Measurements from ENCODE around the gene NKD1.

The NKD1 gene

DNA sequence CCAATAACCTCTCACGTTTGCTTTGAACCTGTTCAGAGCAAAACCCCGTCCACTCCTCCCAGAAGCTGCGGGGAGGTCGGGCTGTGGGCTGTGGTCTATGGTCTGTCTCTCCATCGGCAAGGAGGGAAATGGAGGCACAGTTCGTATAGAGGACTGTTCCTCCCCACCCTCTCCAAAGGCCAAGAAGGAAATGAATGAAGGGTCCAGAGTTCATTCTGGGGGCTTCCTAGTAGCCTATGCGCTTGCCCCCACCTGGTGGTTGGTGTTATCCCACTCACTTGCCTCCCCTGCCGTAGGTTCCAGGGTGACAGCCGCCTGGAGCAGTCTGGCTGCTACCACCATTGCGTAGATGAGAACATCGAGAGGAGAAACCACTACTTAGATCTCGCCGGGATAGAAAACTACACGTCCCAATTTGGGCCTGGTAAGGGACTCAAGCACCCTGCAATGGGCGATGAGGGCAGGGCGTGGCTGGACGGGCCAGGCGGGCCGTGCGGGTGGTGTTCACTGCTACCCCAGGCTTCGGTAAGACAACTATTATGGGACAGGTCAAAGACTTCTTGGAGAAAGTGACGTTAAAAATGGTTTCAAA, 83.9 kb downstream of the NKD1 start:
- H3K23ac ChIP-seq (ENCODE audit: low read depth, low read length, poor library complexity), result no peak overlapping the region
- H3K36me3 ChIP-seq (replicated peaks in 1 of 2; ENCODE audit: control insufficient read depth in 2 of 2, insufficient read depth in 2 of 2, low read length in 2 of 2), result peaks cover 0 to 17% of the 10 kb centered on the region in 2 donors
- no peak overlapping the region for H2BK12ac ChIP-seq (ENCODE audit: low read length)
- H2AFZ ChIP-seq (ENCODE audit: low read length), result no peak overlapping the region
- DNase-seq (ENCODE audit: low spot score), result no peak
- no peak overlapping the region for H3K27ac ChIP-seq (replicated peaks; ENCODE audit: low read length)
- no CpG with 5 or more reads among the region's 22 CpGs for WGBS, 2 donors (ENCODE audit: extremely low coverage in 2 of 2, insufficient read length in 2 of 2, insufficient replicate concordance in 1 of 2)
- no peaks in the 10 kb centered on the region for H3K27me3 ChIP-seq (ENCODE audit: control insufficient read depth in 3 of 3, insufficient read depth in 3 of 3, low read depth in 1 of 3, low read length in 3 of 3)
- no peak overlapping the region for H3K4me3 ChIP-seq (ENCODE audit: low read length in 2 of 2)
- H3K4me2 ChIP-seq (ENCODE audit: insufficient read depth, low read length, poor library complexity, severe bottlenecking), result no peak overlapping the region
- H3K18ac ChIP-seq (ENCODE audit: low read length), result no peak overlapping the region
- H3K14ac ChIP-seq (ENCODE audit: low read length), result no peak overlapping the region
- no peak overlapping the region for H4K91ac ChIP-seq (ENCODE audit: low read depth, low read length, poor library complexity)
- H3K9ac ChIP-seq (ENCODE audit: low read depth, low read length, poor library complexity), result no peak overlapping the region
- H3K79me1 ChIP-seq (ENCODE audit: low read depth, low read length), result no peaks in the 10 kb centered on the region
- no peak overlapping the region for H4K8ac ChIP-seq (ENCODE audit: low read depth, low read length)
- no peak overlapping the region for H2BK15ac ChIP-seq (ENCODE audit: low read length)
- no peaks in the 10 kb centered on the region for H3K4me1 ChIP-seq (ENCODE audit: control insufficient read depth in 2 of 2, insufficient read depth in 1 of 2, low read depth in 1 of 2, low read length in 2 of 2)
- no peak overlapping the region for H2AK5ac ChIP-seq (ENCODE audit: low read depth, low read length)
- H2BK120ac ChIP-seq (ENCODE audit: low read depth, low read length), result no peak overlapping the region
- no peak overlapping the region for H3K4ac ChIP-seq (ENCODE audit: low read length)
- H2BK5ac ChIP-seq (ENCODE audit: low read length), result no peak overlapping the region
- H3K9me3 ChIP-seq (replicated peaks in 1 of 2; ENCODE audit: control insufficient read depth in 2 of 2, insufficient read depth in 1 of 2, low read depth in 1 of 2, low read length in 2 of 2), result no peaks in the 10 kb centered on the region

DNA sequence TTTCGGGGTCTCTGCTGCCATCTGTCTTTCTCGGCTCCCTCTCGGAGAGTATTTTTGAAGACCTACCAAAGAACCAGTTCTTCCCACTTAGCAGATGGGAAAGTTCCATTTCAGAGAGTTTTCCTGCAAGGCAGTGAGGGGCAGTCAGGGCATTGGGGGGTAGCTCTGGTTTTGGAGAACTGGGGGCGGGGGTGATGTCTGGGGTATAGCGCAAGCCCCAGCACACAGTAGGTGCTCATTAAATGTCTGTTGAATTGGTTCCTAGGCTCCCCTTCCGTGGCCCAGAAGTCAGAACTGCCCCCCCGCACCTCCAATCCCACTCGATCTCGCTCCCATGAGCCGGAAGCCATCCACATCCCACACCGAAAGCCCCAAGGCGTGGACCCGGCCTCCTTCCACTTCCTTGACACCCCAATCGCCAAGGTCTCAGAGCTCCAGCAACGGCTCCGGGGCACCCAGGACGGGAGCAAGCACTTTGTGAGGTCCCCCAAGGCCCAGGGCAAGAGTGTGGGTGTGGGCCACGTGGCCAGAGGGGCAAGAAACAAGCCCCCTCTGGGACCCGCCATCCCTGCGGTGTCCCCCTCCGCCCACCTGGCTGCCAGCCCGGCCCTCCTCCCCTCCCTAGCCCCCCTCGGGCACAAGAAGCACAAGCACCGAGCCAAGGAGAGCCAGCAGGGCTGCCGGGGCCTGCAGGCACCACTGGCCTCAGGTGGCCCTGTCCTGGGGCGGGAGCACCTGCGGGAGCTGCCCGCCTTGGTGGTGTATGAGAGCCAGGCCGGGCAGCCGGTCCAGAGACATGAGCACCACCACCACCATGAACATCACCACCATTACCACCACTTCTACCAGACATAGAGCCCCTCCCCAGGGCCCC, 85.0 kb downstream of the NKD1 start:
- no peak overlapping the region for H2AK5ac ChIP-seq (ENCODE audit: low read depth, low read length)
- no peak overlapping the region for H2BK5ac ChIP-seq (ENCODE audit: low read length)

DNA sequence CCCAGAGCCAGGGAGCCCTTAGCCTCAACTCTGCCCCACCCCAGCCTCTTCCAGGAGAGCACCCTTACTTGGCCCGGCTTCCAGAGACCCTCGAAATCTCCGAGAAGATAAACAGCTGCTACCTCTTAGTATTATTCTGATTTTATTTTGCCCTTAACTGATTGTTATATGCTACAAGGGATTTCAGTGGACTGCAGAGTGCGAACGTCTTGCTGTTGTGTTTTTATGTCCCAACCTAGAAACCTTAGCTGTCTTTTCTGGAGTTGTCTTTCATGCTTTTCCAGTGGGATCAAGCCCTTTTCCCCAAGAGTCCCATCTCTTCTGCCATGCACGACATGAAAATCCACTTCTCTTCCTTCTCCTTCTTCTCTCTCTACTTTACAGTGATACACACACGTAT, 85.9 kb downstream of the NKD1 start:
- Histone ChIP-seq H4K8ac (ENCODE audit: low read depth, low read length) (no peak overlapping the region), H3K79me1 (ENCODE audit: low read depth, low read length) (no peaks in the 10 kb centered on the region), H3K18ac (ENCODE audit: low read length) (no peak overlapping the region), H3K4me2 (ENCODE audit: insufficient read depth, low read length, poor library complexity, severe bottlenecking) (no peak overlapping the region), H2BK5ac (ENCODE audit: low read length) (no peak overlapping the region), H3K9me3 (replicated peaks in 1 of 2; ENCODE audit: control insufficient read depth in 2 of 2, insufficient read depth in 1 of 2, low read depth in 1 of 2, low read length in 2 of 2) (no peaks in the 10 kb centered on the region), H3K27me3 (ENCODE audit: control insufficient read depth in 3 of 3, insufficient read depth in 3 of 3, low read depth in 1 of 3, low read length in 3 of 3) (no peaks in the 10 kb centered on the region), H3K4me3 (ENCODE audit: low read length in 2 of 2) (no peak overlapping the region), H3K4me1 (ENCODE audit: control insufficient read depth in 2 of 2, insufficient read depth in 1 of 2, low read depth in 1 of 2, low read length in 2 of 2) (no peaks in the 10 kb centered on the region), H3K9ac (ENCODE audit: low read depth, low read length, poor library complexity) (no peak overlapping the region), H3K14ac (ENCODE audit: low read length) (no peak overlapping the region), H2AK5ac (ENCODE audit: low read depth, low read length) (no peak overlapping the region), H3K4ac (ENCODE audit: low read length) (no peak overlapping the region), H2BK12ac (ENCODE audit: low read length) (no peak overlapping the region), H4K91ac (ENCODE audit: low read depth, low read length, poor library complexity) (no peak overlapping the region), H3K36me3 (replicated peaks in 1 of 2; ENCODE audit: control insufficient read depth in 2 of 2, insufficient read depth in 2 of 2, low read length in 2 of 2) (peaks cover 0 to 17% of the 10 kb centered on the region in 2 donors), H3K23ac (ENCODE audit: low read depth, low read length, poor library complexity) (no peak overlapping the region), H2BK15ac (ENCODE audit: low read length) (no peak overlapping the region), H2AFZ (ENCODE audit: low read length) (no peak overlapping the region), H3K27ac (replicated peaks; ENCODE audit: low read length) (no peak overlapping the region), H2BK120ac (ENCODE audit: low read depth, low read length) (no peak overlapping the region)
- no peak for DNase-seq (ENCODE audit: low spot score)
- no CpG with 5 or more reads among the region's 7 CpGs for WGBS, 2 donors (ENCODE audit: extremely low coverage in 2 of 2, insufficient read length in 2 of 2, insufficient replicate concordance in 1 of 2)

More for the DNA sequence above, 85.0 kb downstream of the NKD1 start:
- Histone ChIP-seq H3K27ac (replicated peaks; ENCODE audit: low read length) (no peak overlapping the region), H3K79me1 (ENCODE audit: low read depth, low read length) (no peaks in the 10 kb centered on the region), H3K4me2 (ENCODE audit: insufficient read depth, low read length, poor library complexity, severe bottlenecking) (no peak overlapping the region), H3K4ac (ENCODE audit: low read length) (no peak overlapping the region), H2BK120ac (ENCODE audit: low read depth, low read length) (no peak overlapping the region), H4K91ac (ENCODE audit: low read depth, low read length, poor library complexity) (no peak overlapping the region), H3K9me3 (replicated peaks in 1 of 2; ENCODE audit: control insufficient read depth in 2 of 2, insufficient read depth in 1 of 2, low read depth in 1 of 2, low read length in 2 of 2) (no peaks in the 10 kb centered on the region), H2BK15ac (ENCODE audit: low read length) (no peak overlapping the region), H2BK12ac (ENCODE audit: low read length) (no peak overlapping the region), H3K23ac (ENCODE audit: low read depth, low read length, poor library complexity) (no peak overlapping the region), H3K18ac (ENCODE audit: low read length) (no peak overlapping the region), H3K36me3 (replicated peaks in 1 of 2; ENCODE audit: control insufficient read depth in 2 of 2, insufficient read depth in 2 of 2, low read length in 2 of 2) (peaks cover 0 to 17% of the 10 kb centered on the region in 2 donors), H2AFZ (ENCODE audit: low read length) (no peak overlapping the region), H3K9ac (ENCODE audit: low read depth, low read length, poor library complexity) (no peak overlapping the region), H3K4me3 (ENCODE audit: low read length in 2 of 2) (no peak overlapping the region), H3K4me1 (ENCODE audit: control insufficient read depth in 2 of 2, insufficient read depth in 1 of 2, low read depth in 1 of 2, low read length in 2 of 2) (no peaks in the 10 kb centered on the region), H3K14ac (ENCODE audit: low read length) (peak overlapping the region; percentile 72), H3K27me3 (ENCODE audit: control insufficient read depth in 3 of 3, insufficient read depth in 3 of 3, low read depth in 1 of 3, low read length in 3 of 3) (no peaks in the 10 kb centered on the region), H4K8ac (ENCODE audit: low read depth, low read length) (no peak overlapping the region)
- WGBS, 2 donors (ENCODE audit: extremely low coverage in 2 of 2, insufficient read length in 2 of 2, insufficient replicate concordance in 1 of 2), result no CpG with 5 or more reads among the region's 30 CpGs
- DNase-seq (ENCODE audit: low spot score), result no peak

DNA sequence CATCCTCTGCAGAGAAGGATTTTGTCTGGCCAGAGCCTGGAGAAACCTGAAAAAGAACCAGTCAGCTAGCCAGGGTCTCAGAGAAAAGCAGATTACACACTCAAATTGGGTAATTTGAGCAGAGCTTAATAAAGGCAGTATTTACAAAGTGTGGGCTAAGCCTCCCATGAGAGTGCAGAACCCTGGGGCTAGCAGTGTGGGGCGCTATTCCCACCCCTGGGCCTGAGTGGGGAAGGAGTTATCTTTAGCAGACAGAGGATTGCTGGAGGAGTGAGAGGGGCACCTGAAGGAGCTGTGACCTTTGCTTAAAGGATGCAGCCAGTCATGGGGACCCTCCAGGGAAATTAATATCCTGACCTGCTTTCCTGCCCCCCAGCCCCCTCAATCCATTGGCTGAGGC, 86.8 kb downstream of the NKD1 start:
- Histone ChIP-seq H4K91ac (ENCODE audit: low read depth, low read length, poor library complexity) (no peak overlapping the region), H3K4me3 (ENCODE audit: low read length in 2 of 2) (no peak overlapping the region), H3K14ac (ENCODE audit: low read length) (no peak overlapping the region), H3K9me3 (replicated peaks in 1 of 2; ENCODE audit: control insufficient read depth in 2 of 2, insufficient read depth in 1 of 2, low read depth in 1 of 2, low read length in 2 of 2) (no peaks in the 10 kb centered on the region), H2BK15ac (ENCODE audit: low read length) (no peak overlapping the region), H2AFZ (ENCODE audit: low read length) (no peak overlapping the region), H3K9ac (ENCODE audit: low read depth, low read length, poor library complexity) (no peak overlapping the region), H3K27me3 (ENCODE audit: control insufficient read depth in 3 of 3, insufficient read depth in 3 of 3, low read depth in 1 of 3, low read length in 3 of 3) (no peaks in the 10 kb centered on the region), H3K79me1 (ENCODE audit: low read depth, low read length) (no peaks in the 10 kb centered on the region), H3K4me2 (ENCODE audit: insufficient read depth, low read length, poor library complexity, severe bottlenecking) (no peak overlapping the region), H3K4me1 (ENCODE audit: control insufficient read depth in 2 of 2, insufficient read depth in 1 of 2, low read depth in 1 of 2, low read length in 2 of 2) (no peaks in the 10 kb centered on the region), H3K23ac (ENCODE audit: low read depth, low read length, poor library complexity) (no peak overlapping the region), H3K36me3 (replicated peaks in 1 of 2; ENCODE audit: control insufficient read depth in 2 of 2, insufficient read depth in 2 of 2, low read length in 2 of 2) (peaks cover 0 to 14% of the 10 kb centered on the region in 2 donors), H2BK120ac (ENCODE audit: low read depth, low read length) (no peak overlapping the region), H3K18ac (ENCODE audit: low read length) (no peak overlapping the region), H4K8ac (ENCODE audit: low read depth, low read length) (no peak overlapping the region), H3K4ac (ENCODE audit: low read length) (no peak overlapping the region), H2BK12ac (ENCODE audit: low read length) (no peak overlapping the region), H2AK5ac (ENCODE audit: low read depth, low read length) (no peak overlapping the region), H3K27ac (replicated peaks; ENCODE audit: low read length) (no peak overlapping the region), H2BK5ac (ENCODE audit: low read length) (no peak overlapping the region)
- WGBS, 2 donors (ENCODE audit: extremely low coverage in 2 of 2, insufficient read length in 2 of 2, insufficient replicate concordance in 1 of 2), result no CpG with 5 or more reads among the region's 1 CpG
- DNase-seq (ENCODE audit: low spot score), result no peak

Measured in neuronal stem cell (in vitro differentiated cells).